HG03097 (cell line): Measurements from ENCODE around the gene ITGA11.

Source experiments
- ATAC-seq: cut with Tn5 transposase; IDR thresholded peaks from one replicate; pipeline ENCODE4 v1.9.1; 2021; ENCODE audit not compliant: unreplicated experiment, low FRiP score

Gene ITGA11

DNA sequence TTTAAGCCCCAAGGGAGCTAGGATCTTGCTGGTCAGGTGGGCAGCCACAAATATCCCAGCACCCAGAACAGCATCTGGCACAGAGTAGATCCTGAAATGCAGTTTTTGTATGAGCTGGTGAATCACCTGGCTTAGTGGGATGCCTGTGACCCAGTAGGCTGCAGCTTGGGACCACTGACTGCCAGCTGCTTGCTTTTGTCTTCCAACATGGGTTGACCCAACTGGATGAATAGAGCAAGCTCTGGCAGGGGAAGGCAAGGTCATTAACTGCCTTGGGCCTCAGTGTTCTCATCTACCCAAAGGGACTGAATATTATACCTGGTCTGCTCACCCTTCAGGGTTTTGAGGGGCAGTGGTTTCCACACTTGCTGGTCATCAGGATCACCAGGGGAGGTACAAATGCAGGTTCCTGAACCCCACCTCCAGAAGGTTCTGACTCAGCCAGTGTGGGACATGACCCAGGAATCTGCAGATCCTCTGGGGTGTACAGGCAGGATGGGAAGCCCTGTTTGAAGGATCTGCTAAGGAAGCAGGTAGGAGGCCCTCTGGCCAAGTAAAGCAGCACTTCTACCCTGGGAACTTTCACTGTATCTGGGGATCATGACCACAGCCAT, 55.4 kb downstream of the ITGA11 start:
- no peak for ATAC-seq

DNA sequence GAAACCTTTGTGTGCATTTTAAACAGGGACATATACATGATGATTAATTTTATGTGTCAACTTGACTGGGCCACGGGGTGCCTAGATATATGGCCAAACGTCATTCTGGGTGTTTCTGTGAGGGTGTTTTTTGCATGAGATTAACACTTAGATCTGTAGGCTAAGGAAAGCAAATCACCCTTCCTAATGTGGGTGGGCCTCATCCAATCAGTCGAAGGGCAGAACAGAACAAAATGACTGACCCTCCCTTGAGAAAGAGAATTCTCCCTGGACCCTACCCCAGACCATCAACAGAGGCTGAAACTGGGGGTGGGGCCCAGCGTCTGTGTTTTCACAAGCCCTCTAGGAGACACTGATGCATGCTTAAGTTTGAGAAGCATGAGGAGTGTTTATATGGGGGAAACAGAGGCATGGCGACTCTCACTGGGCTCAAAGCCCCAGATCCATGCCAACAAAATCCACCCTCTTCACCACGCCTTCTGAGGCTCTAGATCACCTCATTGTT, 56.2 kb downstream of the ITGA11 start:
- ATAC-seq = no peak

- ATAC-seq = no peak
These were observed 56.8 kb downstream of the ITGA11 start for GRCh38 chr15:68375191-68375631.

DNA sequence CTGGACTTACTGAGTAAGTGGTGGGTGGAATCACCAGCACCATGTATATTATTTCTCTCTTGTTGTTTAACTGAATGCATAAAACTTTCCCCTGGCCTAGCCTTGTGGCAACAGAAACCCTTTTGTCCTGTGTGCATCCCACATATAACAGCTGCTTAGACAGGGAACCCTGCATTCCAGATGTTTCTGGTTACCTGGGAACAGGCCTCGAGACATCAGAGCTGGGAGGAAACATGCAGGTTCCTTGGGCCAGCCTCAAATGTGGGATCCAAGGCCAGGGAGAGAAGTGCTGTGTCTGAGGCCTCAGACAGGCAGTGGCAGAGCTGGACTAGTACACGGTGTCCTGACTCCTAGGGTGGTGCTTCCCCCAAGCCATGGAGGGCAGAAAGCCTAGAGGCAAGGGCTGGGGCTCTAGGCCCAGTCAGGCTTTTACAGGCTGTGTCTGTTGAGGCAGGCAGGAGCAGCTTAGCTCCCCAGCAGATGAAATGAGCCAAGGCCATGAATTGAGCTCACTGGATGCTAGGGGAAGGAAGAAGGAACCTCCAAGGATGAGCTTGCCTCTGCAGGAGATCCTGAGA, 57.7 kb downstream of the ITGA11 start:
- no peak for ATAC-seq

DNA sequence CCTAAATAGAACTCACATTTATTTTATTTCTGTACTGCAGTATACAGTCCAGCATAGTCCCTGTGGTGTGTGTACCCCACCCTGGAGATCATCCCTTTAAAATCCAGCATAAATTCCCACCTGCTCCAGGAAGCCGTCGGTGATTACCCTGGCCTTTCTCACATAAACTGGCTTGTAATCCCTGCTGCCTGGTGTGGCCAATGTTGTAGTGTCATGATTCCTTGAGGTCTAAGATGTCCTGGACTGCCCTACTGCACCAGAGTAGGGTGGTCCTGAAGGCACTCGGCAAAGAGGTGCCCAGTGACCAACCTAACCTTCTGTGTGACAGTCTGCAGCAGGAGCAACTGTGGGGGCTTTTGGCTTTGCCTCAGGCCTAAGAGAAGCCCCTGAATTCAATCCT, 58.9 kb downstream of the ITGA11 start:
- no peak for ATAC-seq

- no peak for ATAC-seq
These were observed 59.6 kb downstream of the ITGA11 start for GRCh38 chr15:68372291-68372811.

- ATAC-seq = no peak
These were observed 60.1 kb downstream of the ITGA11 start for GRCh38 chr15:68371851-68372250.

- no peak for ATAC-seq
These were observed 60.8 kb downstream of the ITGA11 start for GRCh38 chr15:68371160-68371559.

GRCh38 chr15:68370768-68371151, 61.2 kb downstream of the ITGA11 start:
- ATAC-seq = no peak

GRCh38 chr15:68369931-68370767, 61.8 kb downstream of the ITGA11 start:
- no peak for ATAC-seq

DNA sequence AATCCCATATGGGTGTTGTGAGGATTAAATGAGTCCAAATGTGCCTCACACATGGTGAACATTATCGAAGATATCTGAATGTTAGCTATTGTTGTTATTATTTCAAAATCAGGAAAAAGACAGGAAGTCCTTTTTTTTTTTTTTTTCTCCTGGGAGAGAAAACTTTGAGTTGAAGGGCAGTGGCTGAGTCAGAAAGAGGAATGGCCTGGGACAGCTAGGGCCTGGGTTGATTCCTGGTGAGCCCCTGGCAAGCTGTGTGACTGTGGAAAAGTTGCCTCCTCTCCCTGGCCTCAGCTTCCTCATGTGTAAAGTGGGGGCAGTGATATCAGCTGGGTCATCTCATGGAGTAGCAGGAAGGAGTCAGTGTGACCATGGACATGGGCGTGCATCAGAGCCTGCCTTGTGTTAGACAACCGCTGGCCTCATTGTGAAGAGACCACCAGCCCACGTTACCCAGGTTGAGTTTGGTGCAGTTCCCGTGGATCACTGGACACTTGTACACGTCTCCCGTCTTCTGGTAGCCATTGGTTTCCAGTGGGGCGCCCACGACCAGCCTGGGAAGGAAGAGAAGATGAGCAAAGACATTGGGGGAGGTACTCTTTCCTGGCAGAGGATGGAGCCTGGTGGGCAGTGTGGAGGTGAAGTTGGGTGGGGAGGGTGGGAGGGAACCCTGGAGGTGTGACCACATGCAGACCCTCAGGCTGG, 63.1 kb downstream of the ITGA11 start:
- no peak for ATAC-seq

GRCh38 chr15:68367992-68368391, 64.0 kb downstream of the ITGA11 start:
- no peak for ATAC-seq

DNA sequence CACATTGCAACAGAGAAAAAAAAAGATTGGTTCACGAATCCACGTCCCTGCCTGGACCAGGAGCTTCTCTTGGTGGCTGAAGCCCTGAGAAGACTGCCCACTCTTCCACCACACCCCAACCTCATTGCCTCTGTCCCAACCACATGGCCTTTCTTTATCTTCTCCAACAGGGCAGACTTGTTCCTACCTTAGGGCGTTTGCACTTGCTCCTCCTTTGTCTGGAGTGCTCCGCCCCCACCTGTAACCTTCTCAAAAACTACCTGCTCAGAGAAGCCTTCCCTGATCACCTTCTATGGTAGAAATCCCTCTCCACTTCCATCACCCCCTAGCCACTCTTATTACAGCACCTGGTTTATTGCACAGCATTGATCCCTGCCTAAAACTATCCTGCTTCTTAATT, 64.7 kb downstream of the ITGA11 start:
- ATAC-seq = no peak

GRCh38 chr15:68366314-68366713, 65.6 kb downstream of the ITGA11 start:
- no peak for ATAC-seq

DNA sequence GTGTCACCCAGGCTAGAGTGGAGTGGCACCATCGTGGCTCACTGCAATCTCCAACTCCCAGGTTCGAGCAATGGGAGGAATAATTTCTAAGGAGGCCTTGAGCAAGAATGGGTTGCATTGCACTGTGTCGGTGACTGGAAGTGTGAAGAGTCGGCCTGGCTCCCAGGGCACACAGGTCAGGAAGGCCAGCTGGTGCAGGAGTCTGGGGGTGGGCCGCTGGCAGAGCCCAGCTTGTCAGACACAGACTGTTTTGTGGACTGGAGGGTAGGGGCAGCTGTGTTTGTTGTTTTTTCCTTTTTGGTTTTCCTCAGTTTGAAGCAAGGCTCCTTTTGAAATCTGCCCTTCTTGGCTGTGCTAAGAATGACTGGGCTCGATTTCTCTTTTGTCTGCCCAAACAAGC, 66.2 kb downstream of the ITGA11 start:
- no peak for ATAC-seq

DNA sequence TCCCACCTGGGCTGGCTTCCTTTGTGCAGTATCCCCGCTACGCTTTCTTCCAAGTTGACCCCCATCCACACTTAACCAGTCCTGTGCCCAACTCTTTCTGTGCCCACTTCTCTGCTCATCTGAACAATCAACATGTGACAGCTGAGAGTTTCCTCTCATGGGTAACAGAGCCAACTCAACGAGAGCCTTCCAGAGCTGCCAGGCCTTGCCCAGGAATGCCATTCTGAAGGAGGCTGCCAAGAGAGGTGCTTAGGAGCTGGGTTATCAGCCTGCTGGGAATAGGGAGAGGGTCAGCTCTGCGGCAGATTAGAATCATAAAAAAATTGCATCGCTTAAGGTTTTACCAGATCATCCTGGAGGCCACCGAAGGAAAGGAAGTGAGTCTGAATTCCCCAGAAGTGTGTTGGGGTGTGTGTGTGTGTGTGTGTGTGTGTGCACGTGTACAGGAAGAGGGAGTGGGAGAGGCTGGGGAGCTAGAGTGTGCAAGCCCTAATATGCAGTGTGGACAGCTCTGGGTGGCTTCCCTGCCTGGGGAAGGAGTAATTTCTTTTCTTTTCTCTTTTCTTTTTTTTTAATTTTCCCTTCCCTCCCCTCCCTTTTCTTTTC, 66.7 kb downstream of the ITGA11 start:
- ATAC-seq = no peak

DNA sequence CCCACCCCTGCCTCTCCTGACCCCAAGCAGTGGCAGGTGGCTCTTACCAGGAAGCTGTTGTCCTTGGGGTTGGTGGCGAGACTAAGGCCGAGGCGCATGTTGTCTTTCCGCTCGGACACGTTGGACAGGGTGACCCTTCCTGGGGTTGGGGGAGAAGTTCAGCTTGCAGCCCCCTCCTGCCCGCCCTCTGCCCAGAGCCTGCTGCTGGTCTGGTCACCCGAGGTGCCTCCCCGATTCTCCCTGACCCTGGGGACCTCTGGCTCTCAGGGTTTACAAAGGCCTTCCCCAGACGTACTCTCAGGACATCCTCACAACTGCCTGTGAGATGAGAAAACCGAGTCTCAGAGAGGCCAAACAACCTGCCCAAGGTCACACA, 67.3 kb downstream of the ITGA11 start:
- ATAC-seq = no peak

- no peak for ATAC-seq
These were observed 67.8 kb downstream of the ITGA11 start for GRCh38 chr15:68364028-68364659.

- ATAC-seq = no peak
These were observed 68.6 kb downstream of the ITGA11 start for GRCh38 chr15:68363353-68363752.

GRCh38 chr15:68362537-68363126, 69.3 kb downstream of the ITGA11 start:
- ATAC-seq = no peak
